ENCODE results near the gene HRH1.
"Not testable (repeated sequence)": the region's sequence is repeated elsewhere in the genome, so short reads cannot be mapped to it uniquely, and the experiment has no call there.

Gene HRH1

GRCh38 chr3:11178421-11178820 is 24.1 kb downstream of the HRH1 start:
- Histone ChIP-seq H3K79me2 (ENCODE audit: insufficient read depth, low read length) (no peaks in the 10 kb centered on the region), H3K4me2 (ENCODE audit: low read depth, low read length, poor library complexity, severe bottlenecking) (no peak overlapping the region), H3K9me2 (replicated peaks; ENCODE audit: insufficient read depth, low read length) (no peaks in the 10 kb centered on the region), H3K27ac (ENCODE audit: low read depth, low read length) (no peak overlapping the region), H3F3A (ENCODE audit: insufficient read depth) (no peaks in the 10 kb centered on the region), H3K9ac (ENCODE audit: low read length) (no peak overlapping the region), H3K27me3 (ENCODE audit: low read length) (no peaks in the 10 kb centered on the region), H2AFZ (ENCODE audit: low read depth, low read length, severe bottlenecking) (no peak overlapping the region), H3K36me3 (ENCODE audit: low read length) (no peaks in the 10 kb centered on the region), H3K4me3 (ENCODE audit: insufficient read depth, low read length, poor library complexity, severe bottlenecking) (no peak overlapping the region), H4K20me1 (ENCODE audit: low read depth, low read length) (no peaks in the 10 kb centered on the region), H3K9me3 (ENCODE audit: insufficient read depth, low read length) (no peaks in the 10 kb centered on the region)
- no peak for TF ChIP-seq CTCF (IDR thresholded peaks at IDR 0.05; ENCODE audit: insufficient read depth, low read length, poor library complexity, severe bottlenecking)
- no peak for TF ChIP-seq EZH2phosphoT487 (conservative IDR thresholded peaks at IDR 0.05; ENCODE audit: low read length)

GRCh38 chr3:11184328-11184969 is 30.2 kb downstream of the HRH1 start:
- H3K9ac ChIP-seq (ENCODE audit: low read length); H4K20me1 ChIP-seq (ENCODE audit: low read depth, low read length); H3K9me3 ChIP-seq (ENCODE audit: insufficient read depth, low read length); H3K4me2 ChIP-seq (ENCODE audit: low read depth, low read length, poor library complexity, severe bottlenecking); H3F3A ChIP-seq (ENCODE audit: insufficient read depth); H3K79me2 ChIP-seq (ENCODE audit: insufficient read depth, low read length); H3K9me2 ChIP-seq (replicated peaks; ENCODE audit: insufficient read depth, low read length); H3K4me3 ChIP-seq (ENCODE audit: insufficient read depth, low read length, poor library complexity, severe bottlenecking); H3K27me3 ChIP-seq (ENCODE audit: low read length); H3K27ac ChIP-seq (ENCODE audit: low read depth, low read length); H3K36me3 ChIP-seq (ENCODE audit: low read length); H2AFZ ChIP-seq (ENCODE audit: low read depth, low read length, severe bottlenecking): not testable (repeated sequence)

- H3K9me2 ChIP-seq (replicated peaks; ENCODE audit: insufficient read depth, low read length): no peaks in the 10 kb centered on the region
- no peaks in the 10 kb centered on the region for H3F3A ChIP-seq (ENCODE audit: insufficient read depth)
- no peak overlapping the region for H2AFZ ChIP-seq (ENCODE audit: low read depth, low read length, severe bottlenecking)
- H3K36me3 ChIP-seq (ENCODE audit: low read length): no peaks in the 10 kb centered on the region
- no peak overlapping the region for H3K4me2 ChIP-seq (ENCODE audit: low read depth, low read length, poor library complexity, severe bottlenecking)
- no peak for TF ChIP-seq EZH2phosphoT487 (conservative IDR thresholded peaks at IDR 0.05; ENCODE audit: low read length)
- TF ChIP-seq CTCF (IDR thresholded peaks at IDR 0.05; ENCODE audit: insufficient read depth, low read length, poor library complexity, severe bottlenecking): no peak
- H3K9me3 ChIP-seq (ENCODE audit: insufficient read depth, low read length): no peaks in the 10 kb centered on the region
- H3K27me3 ChIP-seq (ENCODE audit: low read length): no peaks in the 10 kb centered on the region
- H3K79me2 ChIP-seq (ENCODE audit: insufficient read depth, low read length): no peaks in the 10 kb centered on the region
- H4K20me1 ChIP-seq (ENCODE audit: low read depth, low read length): no peaks in the 10 kb centered on the region
- H3K27ac ChIP-seq (ENCODE audit: low read depth, low read length): no peak overlapping the region
- H3K4me3 ChIP-seq (ENCODE audit: insufficient read depth, low read length, poor library complexity, severe bottlenecking): no peak overlapping the region
- H3K9ac ChIP-seq (ENCODE audit: low read length): no peak overlapping the region
These were observed 30.9 kb downstream of the HRH1 start for GRCh38 chr3:11185144-11185543.

GRCh38 chr3:11185564-11186317 is 31.4 kb downstream of the HRH1 start:
- no peaks in the 10 kb centered on the region for H3K79me2 ChIP-seq (ENCODE audit: insufficient read depth, low read length)
- no peaks in the 10 kb centered on the region for H4K20me1 ChIP-seq (ENCODE audit: low read depth, low read length)
- H3K4me3 ChIP-seq (ENCODE audit: insufficient read depth, low read length, poor library complexity, severe bottlenecking): no peak overlapping the region
- no peak overlapping the region for H3K27ac ChIP-seq (ENCODE audit: low read depth, low read length)
- no peak overlapping the region for H3K4me2 ChIP-seq (ENCODE audit: low read depth, low read length, poor library complexity, severe bottlenecking)
- no peaks in the 10 kb centered on the region for H3F3A ChIP-seq (ENCODE audit: insufficient read depth)
- H3K36me3 ChIP-seq (ENCODE audit: low read length): no peaks in the 10 kb centered on the region
- H2AFZ ChIP-seq (ENCODE audit: low read depth, low read length, severe bottlenecking): no peak overlapping the region
- H3K9ac ChIP-seq (ENCODE audit: low read length): no peak overlapping the region
- H3K27me3 ChIP-seq (ENCODE audit: low read length): no peaks in the 10 kb centered on the region
- no peak for TF ChIP-seq CTCF (IDR thresholded peaks at IDR 0.05; ENCODE audit: insufficient read depth, low read length, poor library complexity, severe bottlenecking)
- no peak for TF ChIP-seq EZH2phosphoT487 (conservative IDR thresholded peaks at IDR 0.05; ENCODE audit: low read length)
- H3K9me3 ChIP-seq (ENCODE audit: insufficient read depth, low read length): no peaks in the 10 kb centered on the region
- no peaks in the 10 kb centered on the region for H3K9me2 ChIP-seq (replicated peaks; ENCODE audit: insufficient read depth, low read length)
